ENCODE results near the gene GPR25.

DNA sequence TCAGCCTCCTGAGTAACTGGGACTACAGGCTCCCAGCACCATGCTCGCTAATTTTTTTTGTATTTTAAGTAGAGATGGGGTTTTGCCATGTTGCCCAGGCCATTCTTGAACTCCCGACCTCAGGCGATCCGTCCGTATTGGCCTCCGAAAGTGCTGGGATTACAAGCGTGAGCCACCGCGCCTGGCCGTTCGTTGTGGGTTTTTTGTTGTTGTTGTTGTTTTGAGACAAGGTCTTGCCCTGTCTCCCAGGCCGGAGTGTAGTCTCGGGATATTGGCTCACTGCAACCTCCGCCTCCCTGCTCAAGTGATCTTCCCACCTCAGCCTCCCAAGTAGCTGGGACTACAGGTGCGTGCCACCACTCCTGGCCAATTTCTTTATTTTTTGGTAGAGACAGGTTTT lies 17.2 kb downstream of the GPR25 start:
- TF ChIP-seq, protein P1, sequence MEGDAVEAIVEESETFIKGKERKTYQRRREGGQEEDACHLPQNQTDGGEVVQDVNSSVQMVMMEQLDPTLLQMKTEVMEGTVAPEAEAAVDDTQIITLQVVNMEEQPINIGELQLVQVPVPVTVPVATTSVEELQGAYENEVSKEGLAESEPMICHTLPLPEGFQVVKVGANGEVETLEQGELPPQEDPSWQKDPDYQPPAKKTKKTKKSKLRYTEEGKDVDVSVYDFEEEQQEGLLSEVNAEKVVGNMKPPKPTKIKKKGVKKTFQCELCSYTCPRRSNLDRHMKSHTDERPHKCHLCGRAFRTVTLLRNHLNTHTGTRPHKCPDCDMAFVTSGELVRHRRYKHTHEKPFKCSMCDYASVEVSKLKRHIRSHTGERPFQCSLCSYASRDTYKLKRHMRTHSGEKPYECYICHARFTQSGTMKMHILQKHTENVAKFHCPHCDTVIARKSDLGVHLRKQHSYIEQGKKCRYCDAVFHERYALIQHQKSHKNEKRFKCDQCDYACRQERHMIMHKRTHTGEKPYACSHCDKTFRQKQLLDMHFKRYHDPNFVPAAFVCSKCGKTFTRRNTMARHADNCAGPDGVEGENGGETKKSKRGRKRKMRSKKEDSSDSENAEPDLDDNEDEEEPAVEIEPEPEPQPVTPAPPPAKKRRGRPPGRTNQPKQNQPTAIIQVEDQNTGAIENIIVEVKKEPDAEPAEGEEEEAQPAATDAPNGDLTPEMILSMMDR (IDR thresholded peaks at IDR 0.05) = no peak
- TF ChIP-seq POLR2A (IDR thresholded peaks at IDR 0.05; ENCODE audit: low read depth) (no peak), POLR2AphosphoS5 (IDR thresholded peaks at IDR 0.05) (no peak), EP300 (IDR thresholded peaks at IDR 0.05) (no peak)

Data from esophagus muscularis mucosa (tissue), 4 donors.